Brain microvascular endothelial cell (primary cell): ENCODE data around the gene ABCF1.
"Not testable (repeated sequence)": the region's sequence is repeated elsewhere in the genome, so short reads cannot be mapped to it uniquely, and the experiment has no call there.

ENCODE experiments used
- DNase-seq: peaks from one replicate; pipeline ENCODE4 v3.0.0-alpha.2; 2020
- H3K27ac ChIP-seq: fragments of 250-450 bp; sonication (Bioruptor Pico); 2 replicates; pipeline ENCODE4 v1.5.1; 2020; ENCODE audit warnings: mild to moderate bottlenecking, moderate library complexity
- H3K27me3 ChIP-seq: fragments of 250-450 bp; sonication (Bioruptor Pico); replicated peaks from 2 replicates; pipeline ENCODE4 v1.5.1; 2020; ENCODE audit warnings: mild to moderate bottlenecking
- H3K36me3 ChIP-seq: fragments of 250-450 bp; sonication (Bioruptor Pico); replicated peaks from 2 replicates; pipeline ENCODE4 v1.5.1; 2020; ENCODE audit warnings: mild to moderate bottlenecking
- H3K4me3 ChIP-seq: 2 replicates; pipeline ENCODE4 v1.5.1; 2011; ENCODE audit warnings: low read depth, mild to moderate bottlenecking, control low read depth, low read length, moderate library complexity
- CTCF ChIP-seq: IDR thresholded peaks from 2 replicates; pipeline ENCODE4 v1.5.1; 2011; ENCODE audit warnings: low read depth, mild to moderate bottlenecking, moderate library complexity, low read length, control low read depth, inconsistent platforms; ENCODE audit errors: missing control alignments
- in situ Hi-C: cut with HindIII; loops from 2 replicates; pipeline ENCODE4 v1.10.0; 2017; ENCODE audit warnings: low sequenced_read_pairs, low pct_ligation_motif_present

ABCF1 gene

GRCh38 chr6:30591008-30591407 lies 19.8 kb downstream of the ABCF1 start:
- no peak for DNase-seq
- Histone ChIP-seq H3K4me3 (no peak overlapping the region), H3K27me3 (no peaks in the 10 kb centered on the region), H3K36me3 (peaks cover 58% of the 10 kb centered on the region), H3K27ac (peak overlapping the region; percentile 49)
- in situ Hi-C loops = no loop called here
- no peak for TF ChIP-seq CTCF

GRCh38 chr6:30592287-30592686 lies 21.0 kb downstream of the ABCF1 start:
- H3K4me3 ChIP-seq = no peak overlapping the region
- in situ Hi-C loops = no loop called here
- no peak for TF ChIP-seq CTCF
- H3K27me3 ChIP-seq = no peaks in the 10 kb centered on the region
- H3K36me3 ChIP-seq = peaks cover 48% of the 10 kb centered on the region
- no peak for DNase-seq
- no peak overlapping the region for H3K27ac ChIP-seq

- in situ Hi-C loops, H3K27ac ChIP-seq, H3K4me3 ChIP-seq, H3K27me3 ChIP-seq: not testable (repeated sequence)
- DNase-seq = peak; percentile 91
- peaks cover 34% of the 10 kb centered on the region for H3K36me3 ChIP-seq
- peak; percentile 84 for TF ChIP-seq CTCF
Observed at GRCh38 chr6:30597315-30598144, 26.3 kb downstream of the ABCF1 start.

- H3K27ac ChIP-seq = no peak overlapping the region
- peaks cover 49% of the 10 kb centered on the region for H3K36me3 ChIP-seq
- H3K4me3 ChIP-seq = no peak overlapping the region
- DNase-seq = no peak
- H3K27me3 ChIP-seq = no peaks in the 10 kb centered on the region
- TF ChIP-seq CTCF = no peak
- in situ Hi-C loops = no loop called here
Observed at GRCh38 chr6:30598912-30599624, 27.8 kb downstream of the ABCF1 start.

- peaks cover 49% of the 10 kb centered on the region for H3K36me3 ChIP-seq
- DNase-seq = no peak
Observed at GRCh38 chr6:30599625-30600324, 28.5 kb downstream of the ABCF1 start.

More at GRCh38 chr6:30599625-30600324, 28.5 kb downstream of the ABCF1 start:
- no peak for TF ChIP-seq CTCF
- Histone ChIP-seq H3K27me3 (no peaks in the 10 kb centered on the region), H3K4me3 (no peak overlapping the region), H3K27ac (no peak overlapping the region)
- in situ Hi-C loops = no loop called here
